WTC11 (cell line): Measurements from ENCODE around the gene CLIC3. TPM values are rescaled to one million over a fixed set of nuclear protein-coding genes. Genes with fewer than 3 reads are reported as not detected.

Source experiments
- EMX1 ChIP-seq: fragments of 250-450 bp; sonication (Bioruptor Pico); IDR thresholded peaks from 2 replicates; pipeline ENCODE4 v1.8.0; 2021; ENCODE audit warnings: mild to moderate bottlenecking
- FOXP1 ChIP-seq: sonication (generic); formaldehyde crosslinking; IDR thresholded peaks from 2 replicates; pipeline ENCODE4 v1.8.0; 2022; ENCODE audit warnings: missing genetic modification reagents, mild to moderate bottlenecking, moderate library complexity, borderline replicate concordance
- GRHL2 ChIP-seq: fragments of 250-450 bp; sonication (Bioruptor Pico); IDR thresholded peaks from 2 replicates; pipeline ENCODE4 v1.8.0; 2022; ENCODE audit warnings: mild to moderate bottlenecking, moderate library complexity; ENCODE audit not compliant: insufficient replicate concordance, severe bottlenecking
- IRF2 ChIP-seq: sonication (generic); formaldehyde crosslinking; IDR thresholded peaks from 2 replicates; pipeline ENCODE4 v1.8.0; 2022; ENCODE audit warnings: low read depth, missing genetic modification reagents, borderline replicate concordance
- JUN ChIP-seq: sonication (generic); formaldehyde crosslinking; IDR thresholded peaks from 2 replicates; pipeline ENCODE4 v1.8.0; 2023; ENCODE audit warnings: mild to moderate bottlenecking, missing genetic modification reagents
- MYBL2 ChIP-seq: sonication (generic); formaldehyde crosslinking; IDR thresholded peaks from 2 replicates; pipeline ENCODE4 v1.8.1; 2023; ENCODE audit warnings: mild to moderate bottlenecking, moderate library complexity, missing genetic modification reagents
- NFATC4 ChIP-seq: fragments of 250-450 bp; sonication (Bioruptor Pico); IDR thresholded peaks from 2 replicates; pipeline ENCODE4 v1.9.0; 2021; ENCODE audit warnings: mild to moderate bottlenecking
- NFYB ChIP-seq: sonication (generic); formaldehyde crosslinking; conservative IDR thresholded peaks from 2 replicates; pipeline ENCODE4 v1.8.0; 2022; ENCODE audit warnings: low read depth, missing genetic modification reagents
- SMAD3 ChIP-seq: sonication (generic); formaldehyde crosslinking; IDR thresholded peaks from 2 replicates; pipeline ENCODE4 v1.8.0; 2022; ENCODE audit warnings: missing genetic modification reagents, mild to moderate bottlenecking, borderline replicate concordance
- TCF7 ChIP-seq: sonication (generic); formaldehyde crosslinking; IDR thresholded peaks from 2 replicates; pipeline ENCODE4 v1.8.0; 2022; ENCODE audit warnings: mild to moderate bottlenecking, low read depth, missing genetic modification reagents, moderate library complexity
- TEAD4 ChIP-seq: sonication (generic); formaldehyde crosslinking; IDR thresholded peaks from 2 replicates; pipeline ENCODE4 v1.8.0; 2022; ENCODE audit warnings: mild to moderate bottlenecking, missing genetic modification reagents
- ZNF138 ChIP-seq: sonication (generic); formaldehyde crosslinking; conservative IDR thresholded peaks from 2 replicates; pipeline ENCODE4 v1.8.1; 2022; ENCODE audit warnings: mild to moderate bottlenecking, moderate library complexity, missing genetic modification reagents
- ZNF416 ChIP-seq: fragments of 250-450 bp; sonication (Bioruptor Pico); IDR thresholded peaks from 2 replicates; pipeline ENCODE4 v1.9.0; 2021; ENCODE audit warnings: mild to moderate bottlenecking, inconsistent platforms
- ZNF671 ChIP-seq: fragments of 250-450 bp; sonication (Bioruptor Pico); IDR thresholded peaks from 2 replicates; pipeline ENCODE4 v1.8.0; 2021; ENCODE audit warnings: mild to moderate bottlenecking
- total RNA-seq: library from RNA; stranded (reverse); gene quantifications from 3 replicates; pipeline ENCODE4 v1.2.3, GENCODE V29; 2021
- TF ChIP-seq, protein P1 (sequence below): sonication (generic); formaldehyde crosslinking; IDR thresholded peaks from 2 replicates; pipeline ENCODE4 v1.8.0; 2023; ENCODE audit warnings: mild to moderate bottlenecking, missing genetic modification reagents
- TF ChIP-seq, protein P2 (sequence below): sonication (generic); formaldehyde crosslinking; IDR thresholded peaks from 2 replicates; pipeline ENCODE4 v1.8.1; 2023; ENCODE audit warnings: mild to moderate bottlenecking, missing genetic modification reagents, moderate library complexity
- TF ChIP-seq, protein P3 (sequence below): fragments of 250-450 bp; sonication (Bioruptor Pico); IDR thresholded peaks from 2 replicates; pipeline ENCODE4 v1.9.0; 2021; ENCODE audit warnings: moderate library complexity, mild to moderate bottlenecking, inconsistent platforms, borderline replicate concordance
- TF ChIP-seq, protein P4 (sequence below): fragments of 250-450 bp; sonication (Bioruptor Pico); IDR thresholded peaks from 2 replicates; pipeline ENCODE4 v1.9.0; 2021; ENCODE audit warnings: mild to moderate bottlenecking
- TF ChIP-seq, protein P5 (sequence below): sonication (generic); formaldehyde crosslinking; IDR thresholded peaks from 2 replicates; pipeline ENCODE4 v1.8.0; 2022; ENCODE audit warnings: mild to moderate bottlenecking, missing genetic modification reagents
- TF ChIP-seq, protein P6 (sequence below): fragments of 250-450 bp; sonication (Bioruptor Pico); IDR thresholded peaks from 2 replicates; pipeline ENCODE4 v1.9.0; 2021; ENCODE audit warnings: mild to moderate bottlenecking, borderline replicate concordance
- TF ChIP-seq, protein P7 (sequence below): sonication (generic); formaldehyde crosslinking; IDR thresholded peaks from 2 replicates; pipeline ENCODE4 v1.8.1; 2023; ENCODE audit warnings: mild to moderate bottlenecking, moderate library complexity, missing genetic modification reagents
- TF ChIP-seq, protein P8 (sequence below): sonication (generic); formaldehyde crosslinking; conservative IDR thresholded peaks from 2 replicates; pipeline ENCODE4 v1.8.1; 2023; ENCODE audit warnings: mild to moderate bottlenecking, low read depth, missing genetic modification reagents, moderate library complexity
- TF ChIP-seq, protein P9 (sequence below): sonication (generic); formaldehyde crosslinking; IDR thresholded peaks from 2 replicates; pipeline ENCODE4 v1.8.1; 2023; ENCODE audit warnings: mild to moderate bottlenecking, missing genetic modification reagents, moderate library complexity

The CLIC3 gene
- total RNA-seq, 1 experiment from 2014 or later = 0.31 TPM

DNA sequence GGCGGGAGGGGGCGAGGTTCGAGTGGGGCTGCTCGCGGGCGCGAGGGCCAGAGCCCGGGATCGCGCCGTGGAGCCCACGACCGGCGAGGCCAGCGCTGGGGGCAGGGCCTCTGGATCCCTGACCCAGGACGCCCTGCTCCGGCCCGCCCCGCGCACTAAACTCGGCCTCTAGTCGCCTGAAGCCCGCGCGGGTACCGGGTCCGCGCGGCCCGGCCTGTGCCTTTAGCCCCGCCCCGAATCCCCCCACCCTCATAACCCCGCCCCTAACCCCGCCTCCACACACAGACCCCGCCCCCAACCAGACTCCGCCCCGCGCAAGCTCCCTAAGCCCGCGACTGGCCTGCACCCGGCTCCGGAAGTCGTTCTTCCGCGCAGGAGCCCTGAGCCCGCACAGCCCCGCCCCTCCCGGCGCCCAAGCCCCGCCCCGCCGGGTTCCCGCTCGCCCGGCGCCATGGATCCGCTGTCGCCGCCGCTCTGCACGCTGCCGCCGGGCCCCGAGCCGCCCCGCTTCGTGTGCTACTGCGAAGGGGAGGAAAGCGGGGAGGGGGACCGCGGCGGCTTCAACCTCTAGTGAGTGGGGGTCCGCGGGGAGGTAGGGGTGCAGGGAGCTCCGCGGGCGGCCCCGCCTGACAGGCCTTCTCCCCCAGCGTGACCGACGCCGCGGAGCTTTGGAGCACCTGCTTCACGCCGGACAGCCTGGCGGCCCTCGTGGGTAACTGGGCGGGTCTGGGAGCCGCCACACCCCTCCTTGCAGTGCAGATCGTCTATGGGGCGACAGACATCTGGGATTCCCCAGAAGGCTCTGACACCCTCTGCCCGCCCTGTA is 4.2 kb downstream of the CLIC3 start, which contains the start of gene PAXX (continued):
- TF ChIP-seq, protein P1, sequence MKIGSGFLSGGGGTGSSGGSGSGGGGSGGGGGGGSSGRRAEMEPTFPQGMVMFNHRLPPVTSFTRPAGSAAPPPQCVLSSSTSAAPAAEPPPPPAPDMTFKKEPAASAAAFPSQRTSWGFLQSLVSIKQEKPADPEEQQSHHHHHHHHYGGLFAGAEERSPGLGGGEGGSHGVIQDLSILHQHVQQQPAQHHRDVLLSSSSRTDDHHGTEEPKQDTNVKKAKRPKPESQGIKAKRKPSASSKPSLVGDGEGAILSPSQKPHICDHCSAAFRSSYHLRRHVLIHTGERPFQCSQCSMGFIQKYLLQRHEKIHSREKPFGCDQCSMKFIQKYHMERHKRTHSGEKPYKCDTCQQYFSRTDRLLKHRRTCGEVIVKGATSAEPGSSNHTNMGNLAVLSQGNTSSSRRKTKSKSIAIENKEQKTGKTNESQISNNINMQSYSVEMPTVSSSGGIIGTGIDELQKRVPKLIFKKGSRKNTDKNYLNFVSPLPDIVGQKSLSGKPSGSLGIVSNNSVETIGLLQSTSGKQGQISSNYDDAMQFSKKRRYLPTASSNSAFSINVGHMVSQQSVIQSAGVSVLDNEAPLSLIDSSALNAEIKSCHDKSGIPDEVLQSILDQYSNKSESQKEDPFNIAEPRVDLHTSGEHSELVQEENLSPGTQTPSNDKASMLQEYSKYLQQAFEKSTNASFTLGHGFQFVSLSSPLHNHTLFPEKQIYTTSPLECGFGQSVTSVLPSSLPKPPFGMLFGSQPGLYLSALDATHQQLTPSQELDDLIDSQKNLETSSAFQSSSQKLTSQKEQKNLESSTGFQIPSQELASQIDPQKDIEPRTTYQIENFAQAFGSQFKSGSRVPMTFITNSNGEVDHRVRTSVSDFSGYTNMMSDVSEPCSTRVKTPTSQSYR (CRISPR knock-in tag) = no peak
- TF ChIP-seq GRHL2 (CRISPR knock-in tag) = no peak
- no peak for TF ChIP-seq JUN
- TF ChIP-seq SMAD3 = 0 out of 2 replicates have a peak, but pooled peaks have one; percentile 60
- peak; percentile 85 for TF ChIP-seq FOXP1 (CRISPR knock-in tag)
- TF ChIP-seq, protein P2, sequence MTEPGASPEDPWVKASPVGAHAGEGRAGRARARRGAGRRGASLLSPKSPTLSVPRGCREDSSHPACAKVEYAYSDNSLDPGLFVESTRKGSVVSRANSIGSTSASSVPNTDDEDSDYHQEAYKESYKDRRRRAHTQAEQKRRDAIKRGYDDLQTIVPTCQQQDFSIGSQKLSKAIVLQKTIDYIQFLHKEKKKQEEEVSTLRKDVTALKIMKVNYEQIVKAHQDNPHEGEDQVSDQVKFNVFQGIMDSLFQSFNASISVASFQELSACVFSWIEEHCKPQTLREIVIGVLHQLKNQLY (CRISPR knock-in tag) = no peak
- TF ChIP-seq, protein P3, sequence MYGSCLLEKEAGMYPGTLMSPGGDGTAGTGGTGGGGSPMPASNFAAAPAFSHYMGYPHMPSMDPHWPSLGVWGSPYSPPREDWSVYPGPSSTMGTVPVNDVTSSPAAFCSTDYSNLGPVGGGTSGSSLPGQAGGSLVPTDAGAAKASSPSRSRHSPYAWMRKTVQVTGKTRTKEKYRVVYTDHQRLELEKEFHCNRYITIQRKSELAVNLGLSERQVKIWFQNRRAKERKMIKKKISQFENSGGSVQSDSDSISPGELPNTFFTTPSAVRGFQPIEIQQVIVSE (CRISPR knock-in tag) = no peak
- TF ChIP-seq EMX1 (CRISPR knock-in tag) = no peak
- TF ChIP-seq, protein P4, sequence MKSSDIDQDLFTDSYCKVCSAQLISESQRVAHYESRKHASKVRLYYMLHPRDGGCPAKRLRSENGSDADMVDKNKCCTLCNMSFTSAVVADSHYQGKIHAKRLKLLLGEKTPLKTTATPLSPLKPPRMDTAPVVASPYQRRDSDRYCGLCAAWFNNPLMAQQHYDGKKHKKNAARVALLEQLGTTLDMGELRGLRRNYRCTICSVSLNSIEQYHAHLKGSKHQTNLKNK (CRISPR knock-in tag) = no peak
- TF ChIP-seq TCF7 = 0 out of 2 replicates have a peak, but pooled peaks have one; percentile 52
- TF ChIP-seq, protein P5, sequence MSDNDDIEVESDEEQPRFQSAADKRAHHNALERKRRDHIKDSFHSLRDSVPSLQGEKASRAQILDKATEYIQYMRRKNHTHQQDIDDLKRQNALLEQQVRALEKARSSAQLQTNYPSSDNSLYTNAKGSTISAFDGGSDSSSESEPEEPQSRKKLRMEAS (CRISPR knock-in tag) = peak; percentile 75
- TF ChIP-seq TEAD4 (CRISPR knock-in tag) = no peak
- TF ChIP-seq, protein P6, sequence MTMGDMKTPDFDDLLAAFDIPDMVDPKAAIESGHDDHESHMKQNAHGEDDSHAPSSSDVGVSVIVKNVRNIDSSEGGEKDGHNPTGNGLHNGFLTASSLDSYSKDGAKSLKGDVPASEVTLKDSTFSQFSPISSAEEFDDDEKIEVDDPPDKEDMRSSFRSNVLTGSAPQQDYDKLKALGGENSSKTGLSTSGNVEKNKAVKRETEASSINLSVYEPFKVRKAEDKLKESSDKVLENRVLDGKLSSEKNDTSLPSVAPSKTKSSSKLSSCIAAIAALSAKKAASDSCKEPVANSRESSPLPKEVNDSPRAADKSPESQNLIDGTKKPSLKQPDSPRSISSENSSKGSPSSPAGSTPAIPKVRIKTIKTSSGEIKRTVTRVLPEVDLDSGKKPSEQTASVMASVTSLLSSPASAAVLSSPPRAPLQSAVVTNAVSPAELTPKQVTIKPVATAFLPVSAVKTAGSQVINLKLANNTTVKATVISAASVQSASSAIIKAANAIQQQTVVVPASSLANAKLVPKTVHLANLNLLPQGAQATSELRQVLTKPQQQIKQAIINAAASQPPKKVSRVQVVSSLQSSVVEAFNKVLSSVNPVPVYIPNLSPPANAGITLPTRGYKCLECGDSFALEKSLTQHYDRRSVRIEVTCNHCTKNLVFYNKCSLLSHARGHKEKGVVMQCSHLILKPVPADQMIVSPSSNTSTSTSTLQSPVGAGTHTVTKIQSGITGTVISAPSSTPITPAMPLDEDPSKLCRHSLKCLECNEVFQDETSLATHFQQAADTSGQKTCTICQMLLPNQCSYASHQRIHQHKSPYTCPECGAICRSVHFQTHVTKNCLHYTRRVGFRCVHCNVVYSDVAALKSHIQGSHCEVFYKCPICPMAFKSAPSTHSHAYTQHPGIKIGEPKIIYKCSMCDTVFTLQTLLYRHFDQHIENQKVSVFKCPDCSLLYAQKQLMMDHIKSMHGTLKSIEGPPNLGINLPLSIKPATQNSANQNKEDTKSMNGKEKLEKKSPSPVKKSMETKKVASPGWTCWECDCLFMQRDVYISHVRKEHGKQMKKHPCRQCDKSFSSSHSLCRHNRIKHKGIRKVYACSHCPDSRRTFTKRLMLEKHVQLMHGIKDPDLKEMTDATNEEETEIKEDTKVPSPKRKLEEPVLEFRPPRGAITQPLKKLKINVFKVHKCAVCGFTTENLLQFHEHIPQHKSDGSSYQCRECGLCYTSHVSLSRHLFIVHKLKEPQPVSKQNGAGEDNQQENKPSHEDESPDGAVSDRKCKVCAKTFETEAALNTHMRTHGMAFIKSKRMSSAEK (CRISPR knock-in tag) = no peak
- no peak for TF ChIP-seq IRF2 (CRISPR knock-in tag)
- TF ChIP-seq, protein P7, sequence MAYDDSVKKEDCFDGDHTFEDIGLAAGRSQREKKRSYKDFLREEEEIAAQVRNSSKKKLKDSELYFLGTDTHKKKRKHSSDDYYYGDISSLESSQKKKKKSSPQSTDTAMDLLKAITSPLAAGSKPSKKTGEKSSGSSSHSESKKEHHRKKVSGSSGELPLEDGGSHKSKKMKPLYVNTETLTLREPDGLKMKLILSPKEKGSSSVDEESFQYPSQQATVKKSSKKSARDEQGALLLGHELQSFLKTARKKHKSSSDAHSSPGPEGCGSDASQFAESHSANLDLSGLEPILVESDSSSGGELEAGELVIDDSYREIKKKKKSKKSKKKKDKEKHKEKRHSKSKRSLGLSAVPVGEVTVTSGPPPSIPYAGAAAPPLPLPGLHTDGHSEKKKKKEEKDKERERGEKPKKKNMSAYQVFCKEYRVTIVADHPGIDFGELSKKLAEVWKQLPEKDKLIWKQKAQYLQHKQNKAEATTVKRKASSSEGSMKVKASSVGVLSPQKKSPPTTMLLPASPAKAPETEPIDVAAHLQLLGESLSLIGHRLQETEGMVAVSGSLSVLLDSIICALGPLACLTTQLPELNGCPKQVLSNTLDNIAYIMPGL (CRISPR knock-in tag) = peak; percentile 44; the same call in 1 of the 2 replicates
- TF ChIP-seq, protein P8, sequence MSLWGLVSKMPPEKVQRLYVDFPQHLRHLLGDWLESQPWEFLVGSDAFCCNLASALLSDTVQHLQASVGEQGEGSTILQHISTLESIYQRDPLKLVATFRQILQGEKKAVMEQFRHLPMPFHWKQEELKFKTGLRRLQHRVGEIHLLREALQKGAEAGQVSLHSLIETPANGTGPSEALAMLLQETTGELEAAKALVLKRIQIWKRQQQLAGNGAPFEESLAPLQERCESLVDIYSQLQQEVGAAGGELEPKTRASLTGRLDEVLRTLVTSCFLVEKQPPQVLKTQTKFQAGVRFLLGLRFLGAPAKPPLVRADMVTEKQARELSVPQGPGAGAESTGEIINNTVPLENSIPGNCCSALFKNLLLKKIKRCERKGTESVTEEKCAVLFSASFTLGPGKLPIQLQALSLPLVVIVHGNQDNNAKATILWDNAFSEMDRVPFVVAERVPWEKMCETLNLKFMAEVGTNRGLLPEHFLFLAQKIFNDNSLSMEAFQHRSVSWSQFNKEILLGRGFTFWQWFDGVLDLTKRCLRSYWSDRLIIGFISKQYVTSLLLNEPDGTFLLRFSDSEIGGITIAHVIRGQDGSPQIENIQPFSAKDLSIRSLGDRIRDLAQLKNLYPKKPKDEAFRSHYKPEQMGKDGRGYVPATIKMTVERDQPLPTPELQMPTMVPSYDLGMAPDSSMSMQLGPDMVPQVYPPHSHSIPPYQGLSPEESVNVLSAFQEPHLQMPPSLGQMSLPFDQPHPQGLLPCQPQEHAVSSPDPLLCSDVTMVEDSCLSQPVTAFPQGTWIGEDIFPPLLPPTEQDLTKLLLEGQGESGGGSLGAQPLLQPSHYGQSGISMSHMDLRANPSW = no peak
- peak; percentile 65; the same call in 1 of the 2 replicates for TF ChIP-seq MYBL2 (CRISPR knock-in tag)
- no peak for TF ChIP-seq NFATC4 (CRISPR knock-in tag)
- TF ChIP-seq ZNF138 (CRISPR knock-in tag) = no peak
- no peak for TF ChIP-seq NFYB
- TF ChIP-seq ZNF671 (CRISPR knock-in tag) = no peak
- TF ChIP-seq, protein P9, sequence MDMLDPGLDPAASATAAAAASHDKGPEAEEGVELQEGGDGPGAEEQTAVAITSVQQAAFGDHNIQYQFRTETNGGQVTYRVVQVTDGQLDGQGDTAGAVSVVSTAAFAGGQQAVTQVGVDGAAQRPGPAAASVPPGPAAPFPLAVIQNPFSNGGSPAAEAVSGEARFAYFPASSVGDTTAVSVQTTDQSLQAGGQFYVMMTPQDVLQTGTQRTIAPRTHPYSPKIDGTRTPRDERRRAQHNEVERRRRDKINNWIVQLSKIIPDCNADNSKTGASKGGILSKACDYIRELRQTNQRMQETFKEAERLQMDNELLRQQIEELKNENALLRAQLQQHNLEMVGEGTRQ (CRISPR knock-in tag) = no peak
- TF ChIP-seq ZNF416 (CRISPR knock-in tag) = no peak
